Left lung (tissue), 10 donors: ENCODE results near the gene MRNIP. TPM values are rescaled to one million over a fixed set of nuclear protein-coding genes. Genes with fewer than 3 reads are reported as not detected.

Experiments used
- ATAC-seq: fragments of 200-7000 bp; cut with Tn5 transposase; one replicate; pipeline ENCODE4 v1.9.1; 2020; ENCODE audit warnings: moderate library complexity
- DNase-seq, 4 donors: peaks; one replicate each; pipeline ENCODE4 v3.0.0-alpha.2; 2013 to 2020
- H3K27ac ChIP-seq, 2 donors: fragments of 200-600 bp; sonication (generic) in 1 of 2; one replicate each; pipeline versions ENCODE4 v1.5.0 to v1.8.0; 2020 to 2021
- H3K27me3 ChIP-seq, 2 donors: fragments of 200-600 bp; sonication (generic) in 1 of 2; one replicate each; pipeline versions ENCODE4 v1.5.0 to v1.8.0; 2020 to 2021
- H3K36me3 ChIP-seq, 2 donors: fragments of 200-600 bp; sonication (generic) in 1 of 2; one replicate each; pipeline versions ENCODE4 v1.5.0 to v1.8.0; 2020 to 2021
- H3K4me1 ChIP-seq, 2 donors: fragments of 200-600 bp; one replicate each; pipeline ENCODE4 v1.8.0; 2021
- H3K4me3 ChIP-seq, 2 donors: fragments of 200-600 bp; sonication (generic) in 1 of 2; one replicate each; pipeline versions ENCODE4 v1.5.0 to v1.8.0; 2020 to 2021; ENCODE audit warnings: mild to moderate bottlenecking in 1 of 2
- H3K9me3 ChIP-seq, 2 donors: fragments of 200-600 bp; sonication (generic) in 1 of 2; one replicate each; pipeline versions ENCODE4 v1.5.0 to v1.8.0; 2020 to 2021
- intact Hi-C, 2 donors: fragments of 100-400 bp; cut with DNase I; formaldehyde crosslinking; loops; one replicate each; pipeline versions ENCODE4 v1.11.2 to v1.14.2; 2022
- polyA plus RNA-seq, 6 donors: library from polyadenylated mRNA; unstranded; fragments of 120-200 nt; gene quantifications; one replicate each; pipeline ENCODE4 v1.2.1, GENCODE V29; 2013; ENCODE audit not compliant: insufficient read length in 6 of 6
- total RNA-seq, 2 donors: library from RNA; stranded (reverse); fragmentation: NEBNext Ultra II Directional; extraction: Animal tissue kit (Norgen Biotek cat#: 25700); gene quantifications; one replicate each; pipeline ENCODE4 v1.2.1, GENCODE V29; 2021
- TF ChIP-seq, protein P1 (sequence below), 2 donors: fragments of 200-600 bp; sonication (generic) in 1 of 2; IDR thresholded peaks; one replicate each; pipeline versions ENCODE4 v1.5.0 to v1.8.0; 2021; ENCODE audit warnings: antibody characterized with exemption in 2 of 2
- donor health status: DM: no; HTN: yes; CAD: no.
- donor health status: DM: no; HTN: no; CAD: no.

MRNIP gene
- total and polyA plus RNA-seq, 8 donors: 16.9 to 55.6 (median 46.3) TPM

DNA sequence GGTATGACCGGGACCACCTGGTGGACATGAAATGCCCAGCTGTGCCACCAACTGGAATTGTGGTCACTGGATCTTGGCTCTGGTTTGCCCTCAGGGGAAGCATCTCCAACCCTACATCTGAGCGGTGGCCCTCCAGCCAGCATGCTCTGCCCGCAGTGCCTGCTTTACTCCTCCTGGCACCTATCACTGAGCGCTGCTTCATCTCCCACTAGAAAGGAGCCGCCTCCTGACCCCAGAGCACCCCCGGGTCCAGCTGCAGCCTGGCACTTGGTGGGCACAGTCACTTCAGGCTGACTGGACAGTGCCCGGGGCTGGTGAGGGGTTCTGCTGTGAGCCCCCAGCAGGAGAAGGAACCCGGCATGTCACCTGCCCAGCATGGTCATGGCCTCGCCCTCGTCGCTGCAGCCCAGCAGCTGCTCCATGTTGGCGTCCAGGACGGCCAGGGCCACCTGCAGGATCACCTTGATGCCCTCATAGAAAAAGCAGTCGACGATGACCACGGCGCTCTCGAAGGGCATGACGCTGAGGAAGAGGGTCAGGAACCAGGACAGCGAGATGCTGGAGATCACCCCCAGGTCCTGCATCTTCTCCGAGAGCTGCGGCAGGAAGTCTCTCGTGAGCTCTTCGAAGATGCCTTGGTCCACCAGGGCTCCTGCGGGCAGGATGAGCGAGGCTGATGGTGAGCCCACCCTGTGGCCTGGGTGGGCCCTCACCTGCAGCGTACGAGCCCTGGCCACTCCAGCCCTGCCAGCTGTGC, 16.1 kb upstream of the MRNIP start:
- Histone ChIP-seq H3K27ac (no peak overlapping the region), H3K9me3 (no peaks in the 10 kb centered on the region), H3K4me3 (no peak overlapping the region), H3K27me3 (no peaks in the 10 kb centered on the region), H3K36me3 (peaks cover 0 to 96% of the 10 kb centered on the region in 2 donors), H3K4me1 (peaks cover 0 to 4% of the 10 kb centered on the region in 2 donors)
- intact Hi-C loops: no loop called here
- TF ChIP-seq, protein P1, sequence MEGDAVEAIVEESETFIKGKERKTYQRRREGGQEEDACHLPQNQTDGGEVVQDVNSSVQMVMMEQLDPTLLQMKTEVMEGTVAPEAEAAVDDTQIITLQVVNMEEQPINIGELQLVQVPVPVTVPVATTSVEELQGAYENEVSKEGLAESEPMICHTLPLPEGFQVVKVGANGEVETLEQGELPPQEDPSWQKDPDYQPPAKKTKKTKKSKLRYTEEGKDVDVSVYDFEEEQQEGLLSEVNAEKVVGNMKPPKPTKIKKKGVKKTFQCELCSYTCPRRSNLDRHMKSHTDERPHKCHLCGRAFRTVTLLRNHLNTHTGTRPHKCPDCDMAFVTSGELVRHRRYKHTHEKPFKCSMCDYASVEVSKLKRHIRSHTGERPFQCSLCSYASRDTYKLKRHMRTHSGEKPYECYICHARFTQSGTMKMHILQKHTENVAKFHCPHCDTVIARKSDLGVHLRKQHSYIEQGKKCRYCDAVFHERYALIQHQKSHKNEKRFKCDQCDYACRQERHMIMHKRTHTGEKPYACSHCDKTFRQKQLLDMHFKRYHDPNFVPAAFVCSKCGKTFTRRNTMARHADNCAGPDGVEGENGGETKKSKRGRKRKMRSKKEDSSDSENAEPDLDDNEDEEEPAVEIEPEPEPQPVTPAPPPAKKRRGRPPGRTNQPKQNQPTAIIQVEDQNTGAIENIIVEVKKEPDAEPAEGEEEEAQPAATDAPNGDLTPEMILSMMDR (IDR thresholded peaks at IDR 0.05): no peak
- peak in 1 of 4 donors; percentile 71 for DNase-seq
- ATAC-seq: no peak

DNA sequence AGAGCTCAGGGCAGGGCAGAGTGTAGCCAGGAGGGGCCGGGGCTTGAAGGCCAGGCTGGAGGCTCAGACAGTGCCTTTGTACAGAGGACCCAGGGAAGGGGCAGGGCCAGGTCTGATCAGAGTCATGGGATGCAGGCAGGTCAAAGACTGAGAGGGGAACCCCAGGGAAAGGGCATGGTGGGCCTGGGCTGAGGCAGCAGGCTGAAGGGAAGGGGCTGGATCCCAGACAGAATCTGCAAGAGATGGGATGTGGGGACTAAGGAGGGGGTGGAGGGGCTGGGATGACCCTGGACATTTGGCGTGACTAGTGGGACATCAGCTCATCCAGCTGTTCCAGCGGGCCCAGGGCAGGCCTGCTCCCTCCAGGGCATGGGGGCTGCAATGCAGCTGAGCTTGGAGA, 15.5 kb upstream of the MRNIP start:
- peaks cover 0 to 96% of the 10 kb centered on the region in 2 donors for H3K36me3 ChIP-seq
- H3K4me3 ChIP-seq: no peak overlapping the region
- intact Hi-C loops: no loop called here
- no peaks in the 10 kb centered on the region for H3K9me3 ChIP-seq
- no peak overlapping the region for H3K27ac ChIP-seq
- TF ChIP-seq, protein P1 (IDR thresholded peaks at IDR 0.05): no peak
- peak in 1 of 4 donors; percentile 34 for DNase-seq
- peaks cover 0 to 4% of the 10 kb centered on the region in 2 donors for H3K4me1 ChIP-seq
- H3K27me3 ChIP-seq: no peaks in the 10 kb centered on the region
- ATAC-seq: no peak

- no peaks in the 10 kb centered on the region for H3K27me3 ChIP-seq
- intact Hi-C loops: no loop called here
- no peak overlapping the region for H3K27ac ChIP-seq
- DNase-seq (peak in 1 of 4 donors; percentile 39), ATAC-seq (no peak)
- no peaks in the 10 kb centered on the region for H3K9me3 ChIP-seq
- TF ChIP-seq, protein P1 (IDR thresholded peaks at IDR 0.05): no peak
- peaks cover 0 to 96% of the 10 kb centered on the region in 2 donors for H3K36me3 ChIP-seq
- H3K4me1 ChIP-seq: peaks cover 0 to 4% of the 10 kb centered on the region in 2 donors
- H3K4me3 ChIP-seq: no peak overlapping the region
Observed at GRCh38 chr5:179873588-179874110, 15.0 kb upstream of the MRNIP start.

GRCh38 chr5:179872828-179873575, 14.4 kb upstream of the MRNIP start:
- TF ChIP-seq, protein P1 (IDR thresholded peaks at IDR 0.05): no peak
- intact Hi-C loops: no loop called here
- Histone ChIP-seq H3K27me3 (no peaks in the 10 kb centered on the region), H3K4me1 (peaks cover 0 to 4% of the 10 kb centered on the region in 2 donors), H3K4me3 (no peak overlapping the region), H3K36me3 (peaks cover 0 to 96% of the 10 kb centered on the region in 2 donors), H3K9me3 (no peaks in the 10 kb centered on the region), H3K27ac (no peak overlapping the region)
- ATAC-seq (no peak), DNase-seq (peak in 1 of 4 donors; percentile 61)
